MCF 10A (cell line): ENCODE data around the gene ACTN4. TPM values are rescaled to one million over a fixed set of nuclear protein-coding genes. Genes with fewer than 3 reads are reported as not detected.

Experiments used
- BruUV-seq: library from RNA; stranded (reverse); fragments of 400-500 nt; replicated peaks from 2 replicates; lab custom pipeline; 2021; lab: Mats Ljungman, UMichigan
- CTCF ChIA-PET: fragments of 300-600 bp; sonication (Branson Sonifier 250); formaldehyde crosslinking; extraction: SDS; loops from one replicate; lab custom pipeline; 2021; ENCODE audit warnings: antibody characterized with exemption, inconsistent platforms; lab: Yijun Ruan, JAX
- POLR2A ChIA-PET: fragments of 300-600, 350-650 bp; sonication (Branson Sonifier 250); formaldehyde crosslinking; extraction: SDS; loops from one replicate; lab custom pipeline; 2020; ENCODE audit warnings: antibody characterized with exemption, inconsistent platforms; lab: Yijun Ruan, JAX
- DNase-seq: peaks from one replicate; pipeline ENCODE4 v3.0.0-alpha.2; 2018; ENCODE audit not compliant: unreplicated experiment
- H3K27ac Mint-ChIP-seq: one replicate; pipeline ENCODE4 v1.8.0; 2022; ENCODE audit warnings: mild to moderate bottlenecking, low read depth, mixed read lengths; ENCODE audit not compliant: unreplicated experiment
- H3K27me3 Mint-ChIP-seq: one replicate; pipeline ENCODE4 v1.8.0; 2022; ENCODE audit warnings: mixed read lengths; ENCODE audit not compliant: insufficient read depth, unreplicated experiment
- H3K36me3 Mint-ChIP-seq: one replicate; pipeline ENCODE4 v1.8.0; 2022; ENCODE audit warnings: mild to moderate bottlenecking, moderate library complexity, mixed read lengths; ENCODE audit not compliant: insufficient read depth, unreplicated experiment
- H3K4me1 Mint-ChIP-seq: one replicate; pipeline ENCODE4 v1.8.0; 2022; ENCODE audit warnings: mixed read lengths; ENCODE audit not compliant: insufficient read depth, unreplicated experiment
- H3K4me3 Mint-ChIP-seq: one replicate; pipeline ENCODE4 v1.8.0; 2022; ENCODE audit warnings: mild to moderate bottlenecking, moderate library complexity, mixed read lengths; ENCODE audit not compliant: unreplicated experiment
- H3K9me3 Mint-ChIP-seq: one replicate; pipeline ENCODE4 v1.8.0; 2022; ENCODE audit warnings: mixed read lengths; ENCODE audit not compliant: unreplicated experiment
- CTCF ChIP-seq: fragments of 200-600 bp; IDR thresholded peaks from one replicate; pipeline ENCODE4 v1.8.0; 2022; ENCODE audit warnings: antibody characterized with exemption, mild to moderate bottlenecking; ENCODE audit not compliant: unreplicated experiment
- intact Hi-C: fragments of 100-400 bp; cut with micrococcal nuclease; formaldehyde crosslinking; loops from 2 replicates; pipeline ENCODE4 v1.14.1; 2022
- total RNA-seq: library from RNA; stranded (reverse); gene quantifications from 2 replicates; pipeline ENCODE4 v1.2.3, GENCODE V29; 2022

The ACTN4 gene
- total RNA-seq, 1 experiment from 2014 or later, result 300 TPM

- no peak for DNase-seq
- Mint-ChIP-seq H3K27me3 (no peaks in the 10 kb centered on the region), H3K4me3 (no peak overlapping the region), H3K9me3 (no peaks in the 10 kb centered on the region), H3K27ac (no peak overlapping the region), H3K36me3 (peaks cover 43% of the 10 kb centered on the region), H3K4me1 (peaks cover 48% of the 10 kb centered on the region)
- TF ChIP-seq CTCF, result no peak
- intact Hi-C loops, result no loop called here
- no TSS peak for BruUV-seq
- ChIA-PET CTCF (interaction anchor here (0.7 to 1.2 kb wide), 3 partner anchors 13 to 261 kb away, joined by 3 to 4 read pairs (median 4); no protein-coding TSS in a partner anchor), POLR2A (interaction anchor here (0.6 to 19.4 kb wide), 6 partner anchors 8 to 189 kb away, joined by 3 to 521 read pairs (median 6); partner anchors contain the start of gene ACTN4)
Observed at GRCh38 chr19:38663156-38663651, 15.8 kb downstream of the ACTN4 start.

- peaks cover 49% of the 10 kb centered on the region for H3K4me1 Mint-ChIP-seq
- no peak for TF ChIP-seq CTCF
- H3K9me3 Mint-ChIP-seq, result no peaks in the 10 kb centered on the region
- H3K36me3 Mint-ChIP-seq, result peaks cover 44% of the 10 kb centered on the region
- CTCF ChIA-PET, result interaction anchor here (1.0 to 1.2 kb wide), 3 partner anchors 14 to 40 kb away, joined by 3 to 4 read pairs (median 4); no protein-coding TSS in a partner anchor
- no peaks in the 10 kb centered on the region for H3K27me3 Mint-ChIP-seq
- BruUV-seq, result no TSS peak
- intact Hi-C loops, result no loop called here
- DNase-seq, result no peak
- POLR2A ChIA-PET, result interaction anchor here (0.6 to 19.4 kb wide), 4 partner anchors 10 to 173 kb away, joined by 3 to 521 read pairs (median 6); no protein-coding TSS in a partner anchor
- H3K27ac Mint-ChIP-seq, result peak overlapping the region; percentile 82
- H3K4me3 Mint-ChIP-seq, result no peak overlapping the region
Observed at GRCh38 chr19:38663957-38664502, 16.6 kb downstream of the ACTN4 start.

GRCh38 chr19:38664503-38665211 lies 17.2 kb downstream of the ACTN4 start:
- H3K27ac Mint-ChIP-seq, result peak overlapping the region; percentile 82
- H3K4me3 Mint-ChIP-seq, result no peak overlapping the region
- POLR2A ChIA-PET, result interaction anchor here (0.5 to 19.4 kb wide), 6 partner anchors 10 to 172 kb away, joined by 3 to 521 read pairs (median 4); no protein-coding TSS in a partner anchor
- TF ChIP-seq CTCF, result no peak
- BruUV-seq, result no TSS peak
- CTCF ChIA-PET, result interaction anchor here (1.0 to 1.2 kb wide), 3 partner anchors 14 to 39 kb away, joined by 3 to 4 read pairs (median 4); no protein-coding TSS in a partner anchor
- no peak for DNase-seq
- peaks cover 52% of the 10 kb centered on the region for H3K4me1 Mint-ChIP-seq
- H3K27me3 Mint-ChIP-seq, result no peaks in the 10 kb centered on the region
- no peaks in the 10 kb centered on the region for H3K9me3 Mint-ChIP-seq
- H3K36me3 Mint-ChIP-seq, result peaks cover 49% of the 10 kb centered on the region
- intact Hi-C loops, result no loop called here
